GM18951 (cell line): Measurements from ENCODE around the gene ROGDI.

Experiments
- POLR2A ChIP-seq: IDR thresholded peaks from 4 replicates; pipeline ENCODE4 v1.6.1; 2011; ENCODE audit warnings: mild to moderate bottlenecking; ENCODE audit not compliant: insufficient read length, insufficient read depth; ENCODE audit errors: extremely low read depth
- in situ Hi-C: fragments of 300-500 bp; cut with MboI; formaldehyde crosslinking; loops from one replicate; pipeline ENCODE4 v1.12.0; 2022; ENCODE audit warnings: low sequenced_read_pairs, mixed read lengths, inconsistent platforms; ENCODE audit not compliant: unreplicated experiment

Gene ROGDI

GRCh38 chr16:4831616-4832015 is 29.2 kb upstream of the ROGDI start:
- in situ Hi-C loops: no loop called here
- TF ChIP-seq POLR2A: no peak

DNA sequence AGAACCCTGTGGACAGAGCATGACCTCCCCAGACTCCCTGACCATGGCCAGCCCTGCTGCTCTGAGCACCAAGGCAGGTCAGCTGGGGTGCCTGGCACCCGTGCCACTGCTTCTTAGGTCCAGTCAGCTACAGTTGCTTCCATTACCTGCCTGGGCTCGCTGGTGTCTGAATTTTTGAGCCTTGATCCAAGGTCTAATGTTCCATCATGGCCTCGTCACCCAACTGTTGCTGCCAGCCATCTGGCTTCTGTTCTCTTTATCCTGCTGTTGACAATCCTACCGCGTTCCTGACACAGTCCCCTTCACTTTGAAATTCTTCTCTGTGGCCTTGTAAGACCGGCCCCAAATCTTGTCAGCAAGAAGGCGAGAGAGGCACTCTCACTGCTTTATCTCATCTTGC is 28.0 kb upstream of the ROGDI start:
- in situ Hi-C loops: no loop called here
- TF ChIP-seq POLR2A: no peak

DNA sequence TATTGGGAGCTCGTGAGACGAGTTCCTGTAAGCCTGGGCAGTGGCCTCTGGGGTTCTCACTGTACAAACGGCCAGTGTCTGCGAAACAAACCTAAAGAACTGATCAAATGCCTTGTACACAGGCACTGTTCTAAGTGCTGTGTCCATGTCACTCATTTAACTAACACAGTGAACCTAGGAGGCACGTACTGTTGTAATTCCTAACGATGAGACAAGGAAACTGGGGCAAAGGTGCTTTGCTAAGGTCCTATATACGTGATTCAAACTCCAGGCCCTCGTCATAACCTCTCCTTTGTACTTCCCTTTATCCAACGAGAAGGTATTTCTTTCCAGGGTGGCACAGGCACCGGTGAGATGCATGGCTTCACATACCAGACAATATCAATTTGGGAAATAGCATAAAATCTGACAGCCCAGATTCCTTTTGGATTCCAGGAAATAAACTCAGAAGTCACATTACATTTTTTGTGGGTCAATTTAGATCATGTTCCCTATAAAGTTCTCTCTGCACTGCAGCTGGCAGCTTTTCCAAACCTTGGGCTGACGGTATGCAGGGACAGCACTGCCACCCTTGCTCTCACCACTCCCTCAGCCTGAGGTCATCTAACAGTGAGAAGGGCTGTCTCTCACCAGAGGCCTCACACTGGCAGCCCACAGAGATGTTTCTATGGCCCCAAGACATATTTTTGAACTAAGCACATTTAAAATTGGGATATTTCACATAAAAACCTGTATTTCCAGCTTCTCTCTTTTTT is 26.3 kb upstream of the ROGDI start:
- TF ChIP-seq POLR2A: no peak
- in situ Hi-C loops: no loop called here

GRCh38 chr16:4826980-4827379 is 24.5 kb upstream of the ROGDI start:
- TF ChIP-seq POLR2A: no peak
- in situ Hi-C loops: no loop called here

GRCh38 chr16:4826526-4826925 is 24.1 kb upstream of the ROGDI start:
- in situ Hi-C loops: no loop called here
- TF ChIP-seq POLR2A: no peak

DNA sequence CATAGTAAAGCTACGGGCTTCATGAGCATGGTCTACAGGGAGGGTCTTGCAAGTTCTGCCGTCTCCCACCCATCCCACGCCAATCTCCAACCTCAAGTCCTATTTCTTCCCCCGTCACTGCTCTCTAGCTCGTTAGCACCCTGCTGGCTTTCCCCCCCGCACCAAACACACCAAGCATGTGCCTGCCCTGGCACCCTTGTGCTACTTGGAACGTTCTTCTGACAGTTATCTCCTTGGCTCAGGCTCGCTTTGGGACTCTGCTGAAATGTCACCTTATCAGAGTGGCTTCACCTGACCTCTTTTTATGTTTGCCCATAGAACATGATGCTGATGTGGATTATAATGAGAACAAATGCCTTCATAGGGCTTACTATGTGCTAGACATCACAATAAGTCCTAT is 22.8 kb upstream of the ROGDI start:
- in situ Hi-C loops: no loop called here
- TF ChIP-seq POLR2A: no peak

DNA sequence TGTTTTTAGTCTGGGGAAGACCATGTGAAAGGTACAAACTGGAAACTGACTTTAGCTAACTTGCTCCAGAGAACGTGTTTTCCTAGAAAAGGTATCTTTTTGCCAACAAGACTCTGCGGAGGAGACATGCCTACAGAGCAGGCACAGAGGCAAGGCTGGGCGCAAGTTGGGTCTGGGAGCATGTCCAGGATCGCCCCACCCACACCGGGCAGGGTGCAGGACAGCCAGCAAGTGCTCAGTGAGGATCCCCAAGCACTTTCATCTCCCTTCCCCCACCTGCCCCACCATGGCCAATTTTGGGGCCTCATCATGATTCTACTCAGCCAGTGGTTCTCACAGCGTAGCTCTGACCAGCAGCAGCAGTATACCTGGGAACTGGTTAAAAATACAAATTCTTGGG is 18.2 kb upstream of the ROGDI start:
- TF ChIP-seq POLR2A: no peak
- in situ Hi-C loops: no loop called here

- no peak for TF ChIP-seq POLR2A
These were observed 12.2 kb upstream of the ROGDI start for GRCh38 chr16:4814542-4815173.

GRCh38 chr16:4814046-4814445 is 11.6 kb upstream of the ROGDI start:
- in situ Hi-C loops: no loop called here
- TF ChIP-seq POLR2A: no peak

More at GRCh38 chr16:4814542-4815173, 12.2 kb upstream of the ROGDI start:
- in situ Hi-C loops: no loop called here

GRCh38 chr16:4813251-4814003 is 11.0 kb upstream of the ROGDI start:
- TF ChIP-seq POLR2A: no peak
- in situ Hi-C loops: no loop called here

DNA sequence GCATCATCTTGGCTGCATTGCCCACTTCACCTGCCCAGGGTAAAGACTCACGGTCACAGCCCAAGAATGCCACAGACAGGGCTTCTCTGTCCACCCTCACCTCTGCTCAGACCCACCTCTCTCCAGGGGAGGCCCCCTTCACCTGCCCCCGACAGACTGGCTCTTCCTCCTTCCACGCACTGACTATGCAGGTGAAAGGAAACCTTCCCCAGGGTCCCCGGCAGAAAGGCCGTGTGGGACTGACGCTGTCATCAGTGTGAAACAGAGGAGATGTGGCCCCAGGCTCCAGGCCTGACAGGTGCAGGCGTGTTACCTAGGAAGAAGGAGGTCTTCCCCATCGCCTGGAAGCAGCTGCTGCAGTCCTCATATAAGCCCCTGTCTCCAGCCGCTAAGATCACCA is 9.3 kb upstream of the ROGDI start:
- in situ Hi-C loops: no loop called here
- TF ChIP-seq POLR2A: no peak

- in situ Hi-C loops: no loop called here
- TF ChIP-seq POLR2A: no peak
These were observed 8.8 kb upstream of the ROGDI start for GRCh38 chr16:4811242-4811641.

GRCh38 chr16:4806280-4806679 is 3.8 kb upstream of the ROGDI start:
- TF ChIP-seq POLR2A: no peak
- in situ Hi-C loops: no loop called here

DNA sequence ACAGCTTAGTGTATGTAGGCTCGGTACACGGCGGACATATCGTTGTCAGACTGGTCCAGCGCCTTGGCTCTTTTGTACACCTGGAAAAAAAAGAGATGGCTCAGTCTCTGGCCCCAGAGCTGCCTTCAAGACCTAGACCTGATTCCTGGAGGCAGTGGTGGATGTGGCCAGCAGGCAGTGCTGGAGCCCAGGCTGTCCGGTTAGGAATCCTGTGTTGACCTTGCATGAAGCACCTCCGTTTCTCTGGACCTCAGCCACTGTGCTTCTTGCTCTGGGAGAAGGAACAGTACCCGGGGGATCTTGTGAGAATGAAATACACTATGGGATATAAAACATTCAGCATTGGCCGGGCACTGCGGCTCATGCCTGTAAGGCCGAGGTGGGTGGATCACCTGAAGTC is 2.8 kb upstream of the ROGDI start:
- no peak for TF ChIP-seq POLR2A
- in situ Hi-C loops: no loop called here
